Activated B cell treated with CpG ODN at 0.5 μM for 24 hours (primary cell): ENCODE data around the gene PTPRE. TPM values are rescaled to one million over a fixed set of nuclear protein-coding genes. Genes with fewer than 3 reads are reported as not detected.

ENCODE experiments used
- ATAC-seq: fragments of 200-7000 bp; cut with Tn5 transposase; one replicate; pipeline ENCODE4 v1.10.0; 2021; ENCODE audit warnings: low read depth, mild to moderate bottlenecking, moderate library complexity
- CTCF ChIA-PET: fragments of 350-600 bp; sonication (Branson Sonifier 250); formaldehyde crosslinking; loops from one replicate; lab custom pipeline; 2021; ENCODE audit warnings: antibody characterized with exemption; lab: Charles Lee
- POLR2A ChIA-PET: fragments of 350-600 bp; sonication (Branson Sonifier 250); formaldehyde crosslinking; loops from one replicate; lab custom pipeline; 2021; ENCODE audit warnings: antibody characterized with exemption; lab: Charles Lee
- DNase-seq: peaks from one replicate; pipeline ENCODE4 v3.0.0; 2022
- H3K27ac Mint-ChIP-seq: one replicate; pipeline ENCODE4 v1.8.0; 2020; ENCODE audit warnings: mixed read lengths
- H3K27me3 Mint-ChIP-seq: one replicate; pipeline ENCODE4 v1.8.0; 2021; ENCODE audit warnings: mixed read lengths
- H3K36me3 Mint-ChIP-seq: one replicate; pipeline ENCODE4 v1.8.0; 2021; ENCODE audit warnings: low read depth, mixed read lengths
- H3K4me1 Mint-ChIP-seq: one replicate; pipeline ENCODE4 v1.8.0; 2021; ENCODE audit warnings: mixed read lengths
- H3K4me3 Mint-ChIP-seq: one replicate; pipeline ENCODE4 v1.8.0; 2020; ENCODE audit warnings: mild to moderate bottlenecking, mixed read lengths
- H3K9me3 Mint-ChIP-seq: one replicate; pipeline ENCODE4 v1.8.0; 2020; ENCODE audit warnings: mixed read lengths
- CTCF ChIP-seq: fragments of 200-600 bp; IDR thresholded peaks from one replicate; pipeline ENCODE4 v1.8.0; 2022; ENCODE audit warnings: antibody characterized with exemption, mild to moderate bottlenecking
- intact Hi-C: fragments of 100-400 bp; cut with micrococcal nuclease; formaldehyde crosslinking; loops from one replicate; pipeline ENCODE4 v1.15.1; 2024
- total RNA-seq: library from RNA; stranded (reverse); gene quantifications from 2 replicates; pipeline ENCODE4 v1.2.3, GENCODE V29; 2022

The PTPRE gene
- total RNA-seq, 1 donor from 2014 or later: 36.8 TPM

- ATAC-seq: no peak
- ChIA-PET CTCF (interaction anchor here (1.3 kb wide), 1 partner anchor 18 kb away, joined by 4 read pairs; no protein-coding TSS in a partner anchor), POLR2A (no interaction called here)
- Mint-ChIP-seq H3K9me3 (no peaks in the 10 kb centered on the region), H3K4me1 (peaks cover 2% of the 10 kb centered on the region), H3K4me3 (no peak overlapping the region), H3K27me3 (peaks cover 38% of the 10 kb centered on the region), H3K36me3 (no peaks in the 10 kb centered on the region), H3K27ac (no peak overlapping the region)
- TF ChIP-seq CTCF: no peak
- intact Hi-C loops: no loop called here
- no peak for DNase-seq
Observed at GRCh38 chr10:127993056-127993690, 86.3 kb downstream of the PTPRE start.

GRCh38 chr10:127995939-127996338, 89.0 kb downstream of the PTPRE start:
- H3K27ac Mint-ChIP-seq: no peak overlapping the region

GRCh38 chr10:127996586-127996985, 89.7 kb downstream of the PTPRE start:
- H3K27ac Mint-ChIP-seq: no peak overlapping the region
- ATAC-seq: no peak
- H3K9me3 Mint-ChIP-seq: no peaks in the 10 kb centered on the region
- H3K36me3 Mint-ChIP-seq: no peaks in the 10 kb centered on the region
- peaks cover 23% of the 10 kb centered on the region for H3K27me3 Mint-ChIP-seq
- TF ChIP-seq CTCF: no peak
- CTCF ChIA-PET: no interaction called here
- DNase-seq: no peak
- POLR2A ChIA-PET: no interaction called here
- H3K4me3 Mint-ChIP-seq: no peak overlapping the region
- intact Hi-C loops: no loop called here
- H3K4me1 Mint-ChIP-seq: peaks cover 4% of the 10 kb centered on the region

More at GRCh38 chr10:127995939-127996338, 89.0 kb downstream of the PTPRE start:
- ATAC-seq (no peak), DNase-seq (no peak)
- ChIA-PET CTCF (no interaction called here), POLR2A (no interaction called here)
- H3K4me3 Mint-ChIP-seq: no peak overlapping the region
- peaks cover 23% of the 10 kb centered on the region for H3K27me3 Mint-ChIP-seq
- H3K9me3 Mint-ChIP-seq: no peaks in the 10 kb centered on the region
- intact Hi-C loops: no loop called here
- TF ChIP-seq CTCF: no peak
- H3K36me3 Mint-ChIP-seq: no peaks in the 10 kb centered on the region
- H3K4me1 Mint-ChIP-seq: peaks cover 4% of the 10 kb centered on the region

- no peak for TF ChIP-seq CTCF
- Mint-ChIP-seq H3K27ac (no peak overlapping the region), H3K36me3 (no peaks in the 10 kb centered on the region), H3K4me3 (no peak overlapping the region), H3K4me1 (peaks cover 4% of the 10 kb centered on the region), H3K9me3 (no peaks in the 10 kb centered on the region), H3K27me3 (peaks cover 21% of the 10 kb centered on the region)
- ChIA-PET POLR2A (no interaction called here), CTCF (no interaction called here)
- DNase-seq (no peak), ATAC-seq (no peak)
- intact Hi-C loops: no loop called here
Observed at GRCh38 chr10:127997271-127997670, 90.4 kb downstream of the PTPRE start.

GRCh38 chr10:127997937-127998336, 91.0 kb downstream of the PTPRE start:
- no peak overlapping the region for H3K4me3 Mint-ChIP-seq
- H3K27ac Mint-ChIP-seq: no peak overlapping the region
- H3K27me3 Mint-ChIP-seq: peaks cover 19% of the 10 kb centered on the region
- no peaks in the 10 kb centered on the region for H3K9me3 Mint-ChIP-seq
- ATAC-seq: no peak
- intact Hi-C loops: no loop called here
- H3K4me1 Mint-ChIP-seq: peaks cover 4% of the 10 kb centered on the region
- no peak for DNase-seq
- CTCF ChIA-PET: no interaction called here
- no peak for TF ChIP-seq CTCF
- POLR2A ChIA-PET: no interaction called here
- no peaks in the 10 kb centered on the region for H3K36me3 Mint-ChIP-seq
